GM20000 (cell line): ENCODE results near the gene LGR5.

ENCODE experiments used
- DNase-seq: peaks from one replicate; pipeline ENCODE4 v3.0.0; 2012; ENCODE audit warnings: low spot score
- CTCF ChIP-seq: IDR thresholded peaks from 2 replicates; pipeline ENCODE4 v1.5.1; 2012; ENCODE audit warnings: mild to moderate bottlenecking, control low read depth; ENCODE audit errors: extremely low read depth, missing control alignments

Gene LGR5

DNA sequence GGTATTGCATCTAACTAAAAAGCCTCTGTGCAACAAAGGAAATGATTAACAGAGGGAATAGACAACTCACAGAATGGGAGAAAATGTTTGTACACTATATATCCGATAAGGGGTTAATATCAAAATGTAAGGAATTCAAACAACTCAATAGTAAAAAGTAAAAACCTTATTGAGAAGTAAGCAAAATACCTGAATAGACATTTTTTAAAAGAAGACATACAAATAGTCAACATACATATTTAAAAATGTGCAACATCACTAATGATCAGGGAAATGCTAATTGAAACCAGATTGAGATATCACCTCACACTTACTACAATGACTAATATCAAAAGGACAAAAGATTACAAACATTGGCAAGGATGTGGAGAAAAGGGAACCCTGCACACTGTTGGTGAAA lies 31.9 kb upstream of the LGR5 start:
- no peak for DNase-seq
- no peak for TF ChIP-seq CTCF

DNA sequence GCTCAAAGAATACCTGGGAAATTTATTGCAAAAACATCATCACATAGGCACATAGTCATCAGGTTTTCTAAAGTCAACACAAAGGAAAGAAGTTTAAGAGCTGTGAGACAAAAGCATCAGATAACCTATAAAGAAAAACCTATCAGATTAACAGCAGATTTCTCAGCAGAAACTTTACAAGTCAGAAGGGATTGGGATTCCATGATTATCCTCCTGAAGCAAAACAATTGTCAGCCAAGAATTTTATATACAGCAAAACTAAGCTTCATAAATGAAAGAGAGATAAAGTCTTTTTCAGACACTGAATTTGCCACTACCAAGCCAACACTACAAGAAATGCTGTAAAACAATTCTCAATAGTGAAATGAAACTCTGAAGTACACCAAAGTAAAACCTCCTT lies 28.8 kb upstream of the LGR5 start:
- TF ChIP-seq CTCF = no peak
- no peak for DNase-seq

GRCh38 chr12:71411635-71412034 lies 28.0 kb upstream of the LGR5 start:
- no peak for TF ChIP-seq CTCF
- no peak for DNase-seq

- peak; percentile 45 for DNase-seq
- peak; percentile 61 for TF ChIP-seq CTCF
Measured at GRCh38 chr12:71415336-71416231, 24.0 kb upstream of the LGR5 start.

GRCh38 chr12:71417181-71417580 lies 22.4 kb upstream of the LGR5 start:
- no peak for DNase-seq
- no peak for TF ChIP-seq CTCF

DNA sequence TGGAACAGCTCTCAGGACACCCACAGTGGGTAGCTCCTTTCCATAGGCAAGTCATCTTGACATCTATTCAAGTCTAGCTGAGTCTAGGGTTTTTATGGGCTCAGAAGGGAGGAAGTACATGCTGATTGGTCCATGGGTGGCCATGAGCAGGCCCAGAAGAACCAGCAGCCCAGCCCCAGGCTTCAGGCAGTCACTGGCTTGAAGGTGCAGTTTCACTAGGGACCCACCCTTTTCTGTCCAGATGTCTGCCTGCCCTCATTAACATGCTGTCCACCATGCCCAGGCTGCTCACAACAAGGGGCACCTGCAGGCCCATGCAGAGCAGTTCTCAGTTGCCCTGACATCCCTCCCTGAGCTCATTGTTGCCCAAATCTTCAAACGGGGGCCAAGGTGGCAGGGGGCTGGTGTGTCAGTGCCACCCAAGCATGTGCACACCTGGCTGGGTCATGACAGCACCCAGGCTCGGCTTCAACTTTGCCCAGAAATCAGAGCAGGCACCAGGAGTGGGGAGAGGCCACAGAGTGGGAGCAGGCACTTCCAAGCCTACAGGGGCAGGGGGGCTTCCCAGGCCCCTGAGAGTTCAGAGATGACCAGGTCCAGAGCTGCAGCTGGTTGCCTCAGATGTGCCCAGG lies 18.7 kb upstream of the LGR5 start:
- no peak for TF ChIP-seq CTCF
- no peak for DNase-seq

GRCh38 chr12:71425568-71426299 lies 13.9 kb upstream of the LGR5 start:
- DNase-seq = no peak
- TF ChIP-seq CTCF = no peak
